Thyroid gland (tissue), 4 donors: ENCODE data around the gene USP36. TPM values are rescaled to one million over a fixed set of nuclear protein-coding genes. Genes with fewer than 3 reads are reported as not detected.

Experiments
- DNase-seq, 2 donors: peaks; one replicate each; pipeline ENCODE4 v3.0.0-alpha.2; 2019
- H3K27ac ChIP-seq, 3 donors: fragments of 200-600 bp; sonication (generic); 1 replicate in 2 of 3; 2 replicates in 1 of 3; pipeline ENCODE4 v1.5.1; 2016 to 2019; ENCODE audit warnings: mild to moderate bottlenecking in 1 of 3, moderate library complexity in 1 of 3
- H3K27me3 ChIP-seq: fragments of 200-600 bp; sonication (generic); one replicate; pipeline ENCODE4 v1.5.1; 2019
- H3K36me3 ChIP-seq, 2 donors: fragments of 200-600 bp; sonication (generic); one replicate each; pipeline ENCODE4 v1.5.1; 2016 to 2019
- H3K4me1 ChIP-seq, 2 donors: fragments of 200-600 bp; sonication (generic); one replicate each; pipeline ENCODE4 v1.5.1; 2017 to 2019
- H3K4me3 ChIP-seq, 3 donors: fragments of 200-600 bp; sonication (generic); replicated peaks in 1 of 3; 1 replicate in 2 of 3; 2 replicates in 1 of 3; pipeline ENCODE4 v1.5.1; 2016; ENCODE audit warnings: mild to moderate bottlenecking in 1 of 3
- H3K9me3 ChIP-seq: fragments of 200-600 bp; sonication (generic); one replicate; pipeline ENCODE4 v1.5.1; 2017
- CTCF ChIP-seq, 6 experiments: fragments of 200-600 bp in 3 of 6; fragments of 450-650 bp in 3 of 6; sonication (generic) in 3 of 6; IDR thresholded peaks; one replicate each; pipeline ENCODE4 v1.5.1; 2016 to 2019; ENCODE audit warnings: antibody characterized with exemption in 6 of 6, mild to moderate bottlenecking in 2 of 6, inconsistent platforms in 1 of 6, moderate library complexity in 1 of 6
- POLR2A ChIP-seq, 2 donors: fragments of 450-650 bp; IDR thresholded peaks; one replicate each; pipeline ENCODE4 v1.6.1; 2017; ENCODE audit warnings: antibody characterized with exemption in 2 of 2, mild to moderate bottlenecking in 2 of 2, moderate library complexity in 1 of 2
- whole genome bisulfite sequencing, 2 donors: methylation state at CpG; one replicate each; pipeline ENCODE4 v1.1.5; 2017; 5-methylcytosine and 5-hydroxymethylcytosine counted together
- intact Hi-C: fragments of 100-400 bp; cut with DNase I; formaldehyde crosslinking; loops from one replicate; pipeline ENCODE4 v1.15.1; 2023
- total RNA-seq, 4 donors: library from RNA; depleted of rRNA; stranded (reverse); fragments of >200 nt; gene quantifications; one replicate each; pipeline ENCODE4 v1.2.3, GENCODE V29; 2016

The USP36 gene
- total RNA-seq, 4 donors from 2014 or later = 33.9 to 61.5 (median 46.6) TPM

- Histone ChIP-seq H3K27ac (no peak overlapping the region), H3K4me3 (no peak overlapping the region), H3K9me3 (no peaks in the 10 kb centered on the region), H3K36me3 (no peaks in the 10 kb centered on the region), H3K4me1 (peaks cover 0 to 17% of the 10 kb centered on the region in 2 donors), H3K27me3 (no peaks in the 10 kb centered on the region)
- TF ChIP-seq POLR2A (IDR thresholded peaks at IDR 0.05) = no peak
- no peak for TF ChIP-seq CTCF (IDR thresholded peaks at IDR 0.05)
- intact Hi-C loops = no loop called here
- WGBS, 2 donors = 48 to 87% methylated on average over 7 of the region's 7 CpGs
- DNase-seq = no peak
These were observed 35.5 kb upstream of the USP36 start for GRCh38 chr17:78876094-78876597.

GRCh38 chr17:78875363-78876093 is 34.9 kb upstream of the USP36 start:
- H3K27ac ChIP-seq = no peak overlapping the region
- 70 to 84% methylated on average over 7 to 9 of the region's 9 CpGs for WGBS, 2 donors
- TF ChIP-seq POLR2A (IDR thresholded peaks at IDR 0.05) = no peak
- no peak for TF ChIP-seq CTCF (IDR thresholded peaks at IDR 0.05)
- no peaks in the 10 kb centered on the region for H3K36me3 ChIP-seq
- H3K27me3 ChIP-seq = no peaks in the 10 kb centered on the region
- no peaks in the 10 kb centered on the region for H3K9me3 ChIP-seq
- intact Hi-C loops = no loop called here
- DNase-seq = no peak
- H3K4me1 ChIP-seq = peaks cover 0 to 17% of the 10 kb centered on the region in 2 donors
- H3K4me3 ChIP-seq = no peak overlapping the region

- H3K36me3 ChIP-seq = no peaks in the 10 kb centered on the region
These were observed 33.1 kb upstream of the USP36 start for GRCh38 chr17:78873519-78874340.

GRCh38 chr17:78872486-78872885 is 31.9 kb upstream of the USP36 start:
- 77 to 88% methylated on average over 6 of the region's 6 CpGs for WGBS, 2 donors
- Histone ChIP-seq H3K27ac (no peak overlapping the region), H3K9me3 (no peaks in the 10 kb centered on the region), H3K4me1 (peaks cover 0 to 9% of the 10 kb centered on the region in 2 donors), H3K27me3 (no peaks in the 10 kb centered on the region), H3K4me3 (no peak overlapping the region), H3K36me3 (no peaks in the 10 kb centered on the region)
- no peak for DNase-seq
- intact Hi-C loops = no loop called here
- TF ChIP-seq POLR2A (IDR thresholded peaks at IDR 0.05) (no peak), CTCF (IDR thresholded peaks at IDR 0.05) (no peak)

More at GRCh38 chr17:78873519-78874340, 33.1 kb upstream of the USP36 start:
- 83 to 87% methylated on average over 20 to 21 of the region's 21 CpGs for WGBS, 2 donors
- intact Hi-C loops = no loop called here
- Histone ChIP-seq H3K4me1 (peaks cover 0 to 10% of the 10 kb centered on the region in 2 donors), H3K9me3 (no peaks in the 10 kb centered on the region), H3K4me3 (no peak overlapping the region), H3K27me3 (no peaks in the 10 kb centered on the region), H3K27ac (no peak overlapping the region)
- TF ChIP-seq POLR2A (IDR thresholded peaks at IDR 0.05) (no peak), CTCF (IDR thresholded peaks at IDR 0.05) (no peak)
- DNase-seq = no peak
